Myocyte (in vitro differentiated cells): ENCODE results near the gene APOO. TPM values are rescaled to one million over a fixed set of nuclear protein-coding genes. Genes with fewer than 3 reads are reported as not detected.

Source experiments
- DNase-seq: peaks from one replicate; pipeline ENCODE4 v3.0.0-alpha.2; 2012; ENCODE audit warnings: low read depth
- total RNA-seq: library from RNA; depleted of rRNA; stranded (reverse); fragments of >200 nt; gene quantifications from 2 replicates; pipeline ENCODE4 v1.2.3, GENCODE V29; 2014

Gene APOO
- total RNA-seq, 1 donor from 2014 or later: 25.6 TPM

GRCh38 chrX:23787745-23788118 is 120.0 kb downstream of the APOO start:
- no peak for DNase-seq

GRCh38 chrX:23786268-23786815 is 121.4 kb downstream of the APOO start:
- DNase-seq: no peak

- DNase-seq: no peak
Measured at GRCh38 chrX:23785580-23785979, 122.2 kb downstream of the APOO start.

GRCh38 chrX:23784470-23785331 is 123.0 kb downstream of the APOO start:
- DNase-seq: peak; percentile 13

- peak; percentile 8 for DNase-seq
Measured at GRCh38 chrX:23783589-23784469, 123.9 kb downstream of the APOO start.

Other genes with a start within 250 kb of the APOO start
- 93.4 and 103 TPM in 2 replicates for gene PRDX4, start 240.4 kb downstream of the APOO start, total RNA-seq
- gene ACOT9, start 164.7 kb downstream of the APOO start, total RNA-seq: 73.0 and 77.2 TPM in 2 replicates
- gene SAT1, start 124.8 kb downstream of the APOO start, total RNA-seq: 43.6 and 50.6 TPM in 2 replicates
- gene CXorf58, start 68 bp upstream of the APOO start, total RNA-seq: 0.16 TPM in 1 of 2 replicates, not detected in the other
- 11.3 and 21.2 TPM in 2 replicates for gene KLHL15, start 119.2 kb upstream of the APOO start, total RNA-seq
- 155 and 161 TPM in 2 replicates for gene EIF2S3, start 147.0 kb upstream of the APOO start, total RNA-seq
- gene ZFX, start 241.8 kb upstream of the APOO start, total RNA-seq: 33.4 and 52.4 TPM in 2 replicates